GM18520 (cell line): Measurements from ENCODE around the gene ABHD14A.

ENCODE experiments used
- ATAC-seq: cut with Tn5 transposase; IDR thresholded peaks from one replicate; pipeline ENCODE4 v1.9.1; 2021; ENCODE audit not compliant: unreplicated experiment

Gene ABHD14A

GRCh38 chr3:51968883-51969678 lies 5.8 kb upstream of the ABHD14A start:
- ATAC-seq = no peak

GRCh38 chr3:51969841-51970240 lies 5.0 kb upstream of the ABHD14A start:
- ATAC-seq = no peak

DNA sequence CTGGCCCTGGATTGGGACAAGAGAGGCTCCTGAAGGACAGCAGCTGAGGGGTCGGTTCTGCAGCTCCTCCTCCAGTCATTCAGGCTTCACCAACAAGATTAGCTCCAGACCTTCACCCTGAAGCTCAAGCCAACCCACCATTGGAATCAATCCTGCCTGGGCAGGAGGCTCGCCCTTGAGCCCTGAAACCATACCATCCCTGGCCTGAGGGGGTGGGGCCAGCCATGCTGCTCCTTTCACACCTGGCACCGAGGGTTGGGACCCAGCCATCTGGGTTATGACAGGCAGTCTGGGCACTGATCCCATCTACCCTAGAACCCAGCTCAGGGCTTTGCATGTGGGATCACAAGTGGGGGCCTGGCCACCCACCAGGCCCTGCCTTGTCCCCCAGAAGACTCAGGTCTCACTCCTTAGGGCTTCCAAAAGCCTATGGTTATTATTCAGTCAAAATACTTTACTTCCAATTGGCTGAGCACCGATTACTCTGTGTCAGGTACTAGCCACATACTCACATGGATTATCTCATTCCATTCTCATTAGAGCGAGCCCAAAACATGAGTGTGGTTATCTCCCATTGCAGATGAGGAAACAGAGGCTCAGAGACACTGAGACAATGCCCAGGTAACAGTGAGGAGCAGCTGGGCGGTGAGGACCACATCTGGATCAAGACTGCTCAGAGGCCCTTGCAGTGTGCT lies 4.1 kb upstream of the ABHD14A start:
- ATAC-seq = no peak

GRCh38 chr3:51971350-51971749 lies 3.5 kb upstream of the ABHD14A start:
- no peak for ATAC-seq

DNA sequence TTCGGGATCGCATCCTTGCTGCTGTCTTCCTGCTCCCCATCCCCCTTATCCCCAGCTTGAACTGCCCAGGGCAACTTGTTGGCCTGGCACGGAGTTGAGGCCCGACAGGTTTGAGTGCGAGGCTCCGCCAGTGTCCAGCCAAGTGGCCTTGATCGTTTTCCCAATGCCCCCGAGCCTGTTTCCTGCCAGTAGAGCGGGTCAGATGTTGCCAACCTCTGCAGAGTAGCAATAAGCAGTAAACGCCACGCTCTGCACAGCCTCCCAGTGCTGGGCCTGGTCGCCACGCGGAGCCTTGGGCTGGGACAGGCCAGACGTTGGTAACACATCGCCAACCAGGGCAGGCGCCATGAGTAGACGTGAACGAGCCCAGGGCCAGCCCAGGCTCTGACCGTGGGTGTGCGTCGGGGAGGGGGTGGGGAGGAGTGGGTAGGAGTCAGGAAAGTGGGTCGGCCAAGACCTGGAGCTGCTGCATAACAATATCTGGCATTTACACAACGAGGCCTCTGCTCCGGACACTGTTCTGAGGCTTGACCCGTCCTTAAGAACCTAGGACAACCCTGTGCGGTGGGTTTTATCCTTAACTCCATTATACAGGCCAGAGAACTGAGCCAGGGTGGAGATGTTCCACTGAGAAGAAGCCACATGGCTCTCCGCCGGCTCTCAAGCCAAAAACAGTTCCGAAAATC lies 444 bp upstream of the ABHD14A start:
- no peak for ATAC-seq

GRCh38 chr3:51975852-51976549 lies 1.1 kb downstream of the ABHD14A start:
- no peak for ATAC-seq

- ATAC-seq = no peak
Measured at GRCh38 chr3:51977446-51978142, 2.7 kb downstream of the ABHD14A start.

GRCh38 chr3:51978143-51978502 lies 3.3 kb downstream of the ABHD14A start:
- no peak for ATAC-seq

DNA sequence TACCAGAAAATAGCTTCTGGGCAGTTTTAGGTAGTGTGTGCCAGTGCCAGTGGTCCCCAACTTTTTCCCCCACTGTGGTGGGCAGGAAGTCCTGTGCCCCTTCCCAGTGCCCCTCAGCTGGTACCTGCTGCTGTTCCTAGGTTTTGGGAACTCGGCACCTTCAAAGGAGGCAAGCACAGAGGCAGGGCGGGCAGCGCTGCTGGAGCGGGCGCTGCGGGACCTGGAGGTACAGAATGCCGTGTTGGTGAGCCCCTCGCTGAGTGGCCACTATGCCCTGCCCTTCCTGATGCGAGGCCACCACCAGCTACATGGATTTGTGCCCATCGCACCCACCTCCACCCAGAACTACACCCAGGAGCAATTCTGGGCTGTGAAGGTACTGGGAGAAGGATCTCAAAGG lies 5.4 kb downstream of the ABHD14A start:
- no peak for ATAC-seq

DNA sequence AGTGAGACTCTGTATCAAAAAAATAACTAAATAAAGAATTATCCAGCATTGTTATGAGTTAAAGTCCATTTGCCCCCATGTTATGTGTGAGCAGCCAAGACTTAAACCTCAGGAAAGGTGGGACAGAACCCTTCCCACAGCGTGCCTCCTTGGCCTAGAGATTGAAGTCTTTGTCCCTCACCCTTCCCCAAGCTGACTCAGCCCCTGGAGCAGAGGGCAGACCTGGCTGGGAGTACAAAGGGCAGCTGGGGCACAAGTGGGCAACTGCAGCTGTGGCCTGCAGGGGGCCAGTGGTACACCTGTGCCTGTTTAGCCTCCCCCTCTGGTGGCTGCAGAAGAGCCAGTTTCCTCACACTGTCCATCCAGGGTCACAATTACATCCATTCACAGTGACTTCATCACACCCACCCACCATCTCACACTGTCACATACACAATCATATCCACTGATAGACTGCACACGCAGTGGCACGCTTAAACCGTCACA lies 7.5 kb downstream of the ABHD14A start:
- ATAC-seq = peak; percentile 27

DNA sequence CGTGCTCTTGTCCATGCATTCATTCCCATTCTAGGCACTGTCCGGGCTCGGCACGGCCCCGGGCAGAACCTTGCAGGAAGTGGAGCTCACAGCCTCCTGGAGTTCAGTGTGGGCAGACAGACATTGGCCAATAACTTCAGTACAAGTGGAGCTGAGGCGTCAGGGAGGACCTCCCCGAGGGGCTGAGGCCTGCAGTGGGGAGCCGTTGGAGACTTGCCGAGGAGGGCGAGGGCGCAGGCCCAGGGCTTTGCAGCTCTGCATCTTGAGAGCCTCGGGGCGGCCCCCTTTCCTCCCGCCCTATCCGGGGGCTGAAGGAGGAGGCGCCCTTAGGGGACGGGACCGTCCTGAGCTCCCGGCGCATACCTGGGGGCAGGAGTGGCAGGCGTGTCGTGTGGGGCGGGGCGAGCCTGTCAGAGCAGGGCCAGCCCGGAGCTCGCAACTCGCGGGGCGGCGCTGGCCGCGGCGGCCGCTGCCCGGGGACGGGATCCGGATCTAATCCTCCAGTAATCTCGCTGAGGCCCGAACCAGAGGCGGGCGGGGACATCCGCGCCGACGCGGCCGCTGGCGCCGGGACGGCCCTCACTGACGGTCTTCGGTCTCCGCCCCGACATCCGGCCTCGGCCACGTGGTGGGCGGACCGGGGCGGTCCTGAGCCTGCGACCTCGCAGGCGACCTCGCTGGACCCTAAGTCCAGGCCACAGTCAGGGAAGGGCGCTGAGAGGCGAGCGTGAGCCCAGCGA lies 8.1 kb downstream of the ABHD14A start, which contains the start of gene ACY1:
TSS of gene ACY1 (plus strand) at position 698 of the 740 bp plus-strand sequence. CDS start 530 bp downstream, outside the sequence.
- ATAC-seq = peak; percentile 72

- no peak for ATAC-seq
Measured at GRCh38 chr3:51983578-51984268, 8.9 kb downstream of the ABHD14A start.

GRCh38 chr3:51984269-51984647 lies 9.4 kb downstream of the ABHD14A start:
- ATAC-seq = no peak

DNA sequence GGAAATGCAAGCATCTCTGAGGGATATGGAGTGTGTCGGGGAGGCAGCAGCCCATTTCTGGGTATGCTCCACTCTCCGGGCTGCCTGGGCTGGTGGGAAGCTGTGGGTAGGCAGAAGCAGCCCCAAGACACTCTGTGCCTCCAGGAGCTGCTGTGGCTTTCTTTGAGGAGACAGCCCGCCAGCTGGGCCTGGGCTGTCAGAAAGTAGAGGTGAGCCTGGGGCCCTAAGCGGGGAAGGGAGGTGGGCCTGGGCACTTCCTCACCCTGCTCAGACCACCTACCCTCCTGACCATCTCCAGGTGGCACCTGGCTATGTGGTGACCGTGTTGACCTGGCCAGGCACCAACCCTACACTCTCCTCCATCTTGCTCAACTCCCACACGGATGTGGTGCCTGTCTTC lies 10.2 kb downstream of the ABHD14A start:
- ATAC-seq = no peak

DNA sequence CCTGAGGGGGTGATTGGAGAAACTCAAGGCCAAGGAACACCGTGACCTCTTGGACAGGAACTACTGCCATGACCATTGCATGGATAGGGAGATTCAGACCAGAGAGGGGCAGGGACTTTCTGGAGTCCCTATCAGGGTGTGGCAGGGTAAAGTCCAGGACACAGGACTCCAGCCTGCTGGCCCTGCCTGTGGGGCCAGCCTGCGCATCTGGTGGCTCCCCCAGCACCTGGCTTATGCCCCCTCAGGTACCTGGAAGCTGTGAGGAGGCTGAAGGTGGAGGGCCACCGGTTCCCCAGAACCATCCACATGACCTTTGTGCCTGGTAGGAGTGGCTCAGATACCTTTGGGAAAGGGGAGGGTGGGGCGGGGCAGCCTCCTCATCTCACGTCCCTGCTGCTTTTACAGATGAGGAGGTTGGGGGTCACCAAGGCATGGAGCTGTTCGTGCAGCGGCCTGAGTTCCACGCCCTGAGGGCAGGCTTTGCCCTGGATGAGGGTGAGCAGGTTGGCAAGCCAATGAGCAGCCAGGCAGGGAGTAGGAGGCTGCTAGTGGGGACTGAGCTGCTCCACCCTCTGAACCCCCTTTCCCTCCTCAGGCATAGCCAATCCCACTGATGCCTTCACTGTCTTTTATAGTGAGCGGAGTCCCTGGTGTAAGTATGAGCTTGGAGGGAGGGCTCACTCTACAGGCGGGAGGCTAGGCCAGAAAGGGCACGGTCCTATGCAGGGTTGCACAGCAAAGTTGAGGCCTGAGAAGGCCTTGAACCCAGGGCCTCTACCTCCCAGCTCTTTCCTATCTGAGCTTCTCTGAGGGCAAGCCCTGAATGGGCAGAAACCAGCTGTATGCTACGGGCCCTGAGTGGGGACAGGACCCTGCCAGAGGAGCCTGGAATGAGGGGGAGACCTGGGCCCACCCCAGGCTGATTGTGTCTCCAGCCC lies 11.4 kb downstream of the ABHD14A start:
- ATAC-seq = no peak

DNA sequence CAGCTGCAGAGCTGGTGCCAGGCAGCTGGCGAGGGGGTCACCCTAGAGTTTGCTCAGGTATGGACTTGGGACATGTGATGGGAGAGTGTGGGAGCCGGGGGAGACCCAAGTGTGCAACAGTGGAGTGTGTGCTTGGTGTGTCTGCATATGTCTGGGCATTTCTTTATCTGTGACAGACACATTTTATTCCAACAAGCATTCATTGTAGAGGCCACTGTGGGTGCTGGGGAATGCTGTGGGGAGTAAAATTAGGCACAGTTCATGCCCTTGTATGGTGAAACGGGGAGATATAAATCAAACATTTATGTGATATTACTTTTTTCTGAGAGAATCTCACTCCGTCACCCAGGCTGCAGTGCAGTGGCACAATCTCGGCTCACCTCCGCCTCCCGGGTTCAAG lies 12.7 kb downstream of the ABHD14A start:
- ATAC-seq = no peak

GRCh38 chr3:51988286-51989146 lies 13.7 kb downstream of the ABHD14A start:
- ATAC-seq = no peak
